Panc1 (cell line): ENCODE data around the gene TARBP1. TPM values are rescaled to one million over a fixed set of nuclear protein-coding genes. Genes with fewer than 3 reads are reported as not detected.
A peak's percentile ranks its signal among the peaks of the same experiment; 100 is the strongest.

Experiments
- ATAC-seq: fragments of 200-7000 bp; cut with Tn5 transposase; 2 replicates; pipeline ENCODE4 v1.9.1; 2020; ENCODE audit warnings: mild to moderate bottlenecking, moderate library complexity
- BruUV-seq: library from RNA; stranded (reverse); fragments of 400-500 nt; replicated peaks from 2 replicates; lab custom pipeline; 2021; lab: Mats Ljungman, UMichigan
- CTCF ChIA-PET: fragments of 300-600 bp; sonication (Branson Sonifier 250); formaldehyde crosslinking; loops from one replicate; lab custom pipeline; 2022; ENCODE audit warnings: antibody characterized with exemption; lab: Charles Lee
- POLR2A ChIA-PET: fragments of 300-600 bp; sonication (Branson Sonifier 250); formaldehyde crosslinking; loops from one replicate; lab custom pipeline; 2022; ENCODE audit warnings: antibody characterized with exemption; lab: Charles Lee
- DNase-seq: peaks from one replicate; pipeline ENCODE4 v3.0.0-alpha.2; 2010; ENCODE audit warnings: low read depth, low spot score
- H3K27ac ChIP-seq: 2 replicates; pipeline ENCODE4 v1.5.1; 2011; ENCODE audit warnings: mild to moderate bottlenecking, low read length, inconsistent platforms
- H3K27me3 ChIP-seq: fragments of 200-500 bp; sonication (Bioruptor generic); 2 replicates; pipeline ENCODE4 v1.6.0; 2014; ENCODE audit warnings: low read length, inconsistent platforms; ENCODE audit not compliant: control insufficient read depth, insufficient read depth
- H3K36me3 ChIP-seq: fragments of 200-500 bp; sonication (Bioruptor generic); 2 replicates; pipeline ENCODE4 v1.5.1; 2014; ENCODE audit warnings: inconsistent platforms, mild to moderate bottlenecking, low read length, moderate library complexity; ENCODE audit not compliant: control insufficient read depth, insufficient read depth
- H3K4me1 ChIP-seq: 2 replicates; pipeline ENCODE4 v1.5.1; 2011; ENCODE audit warnings: inconsistent platforms, mild to moderate bottlenecking, low read length, moderate library complexity; ENCODE audit not compliant: control insufficient read depth, insufficient read depth
- H3K4me3 ChIP-seq, 2 experiments: 2 replicates each; pipeline ENCODE4 v1.5.1; 2011 to 2012; ENCODE audit warnings: low read depth in 2 of 2, low read length in 2 of 2, mild to moderate bottlenecking in 2 of 2, inconsistent platforms in 1 of 2, moderate library complexity in 1 of 2
- H3K9me3 ChIP-seq: fragments of 200-500 bp; sonication (Bioruptor generic); 2 replicates; pipeline ENCODE4 v1.5.1; 2014; ENCODE audit warnings: low read depth, mild to moderate bottlenecking, inconsistent platforms, low read length, moderate library complexity; ENCODE audit not compliant: control insufficient read depth, insufficient read depth
- CTCF ChIP-seq: fragments of 450-650 bp; IDR thresholded peaks from 2 replicates; pipeline ENCODE4 v1.5.1; 2017; ENCODE audit warnings: mild to moderate bottlenecking
- POLR2AphosphoS5 ChIP-seq: IDR thresholded peaks from 2 replicates; pipeline ENCODE4 v1.6.1; 2012; ENCODE audit warnings: mild to moderate bottlenecking, low read depth, low read length, moderate library complexity
- REST ChIP-seq, 2 experiments: IDR thresholded peaks; 2 replicates each; pipeline ENCODE4 v1.6.1; 2011 to 2012; ENCODE audit warnings: low read depth in 2 of 2, control low read depth in 1 of 2, low read length in 1 of 2, mild to moderate bottlenecking in 1 of 2, moderate library complexity in 1 of 2; ENCODE audit not compliant: insufficient read depth in 1 of 2
- SIN3A ChIP-seq: IDR thresholded peaks from 2 replicates; pipeline ENCODE4 v1.6.1; 2012; ENCODE audit warnings: low read depth, mild to moderate bottlenecking, low read length, moderate library complexity, borderline replicate concordance; ENCODE audit not compliant: insufficient read depth
- TCF7L2 ChIP-seq: IDR thresholded peaks from 2 replicates; pipeline ENCODE4 v1.6.1; 2011; ENCODE audit warnings: mild to moderate bottlenecking, low read depth, low read length, inconsistent platforms
- in situ Hi-C: cut with HindIII; loops from 2 replicates; pipeline ENCODE4 v1.10.0; 2016; ENCODE audit warnings: low sequenced_read_pairs, low pct_unique_long_range_greater_than_20kb
- intact Hi-C: fragments of 100-400 bp; cut with micrococcal nuclease; formaldehyde crosslinking; loops from one replicate; pipeline ENCODE4 v1.10.0; 2022; ENCODE audit not compliant: unreplicated experiment
- total RNA-seq: library from RNA; stranded (reverse); gene quantifications from one replicate; pipeline ENCODE4 v1.2.1, GENCODE V29; 2021; ENCODE audit not compliant: unreplicated experiment

Gene TARBP1
- total RNA-seq, 1 experiment from 2014 or later, result 45.0 TPM

DNA sequence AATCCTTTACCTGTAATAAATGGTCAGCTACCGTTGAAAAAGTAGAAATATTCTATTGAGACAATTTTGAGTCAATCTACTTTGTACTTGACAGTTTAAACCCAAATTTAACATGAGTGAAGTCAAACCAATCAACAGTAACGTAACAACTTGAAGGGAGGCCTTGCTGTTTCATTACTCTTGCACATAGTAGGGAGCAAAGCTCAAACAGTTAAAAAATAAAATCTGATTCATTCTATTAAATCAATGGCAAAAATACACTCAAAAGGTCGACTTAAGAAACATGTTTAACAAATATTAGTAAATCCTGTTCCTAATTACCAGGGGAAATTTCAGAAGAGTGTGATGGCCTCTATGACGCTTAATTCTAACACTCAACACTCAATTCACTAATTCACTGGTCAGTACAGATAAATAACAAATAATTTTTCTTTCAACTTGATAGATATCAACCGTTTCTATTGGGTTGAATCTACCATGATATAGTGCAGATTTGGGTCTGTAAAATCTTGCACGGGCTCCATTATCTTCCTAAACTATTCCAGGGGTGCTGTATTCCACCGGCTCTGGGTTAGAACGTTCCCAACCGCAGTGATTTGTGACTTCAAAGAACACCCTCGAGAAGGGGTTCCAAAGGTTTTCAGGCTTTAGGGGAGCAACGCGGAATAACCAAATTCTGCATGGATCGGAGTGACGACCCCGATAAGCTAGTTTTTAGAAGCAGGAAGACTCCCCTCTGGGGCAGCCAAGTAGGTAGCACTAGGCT lies 1.4 kb downstream of the TARBP1 start:
- ChIA-PET CTCF (interaction anchor here (0.6 kb wide), 1 partner anchor 620 kb away, joined by 3 read pairs; no protein-coding TSS in a partner anchor), POLR2A (interaction anchor here (0.6 kb wide), 1 partner anchor 685 kb away, joined by 7 read pairs; no protein-coding TSS in a partner anchor)
- Histone ChIP-seq H3K27me3 (no peaks in the 10 kb centered on the region), H3K4me3 (peak overlapping the region; percentile 73 to 81), H3K9me3 (no peaks in the 10 kb centered on the region), H3K27ac (peak overlapping the region; percentile 92), H3K36me3 (no peaks in the 10 kb centered on the region), H3K4me1 (peaks cover 38% of the 10 kb centered on the region)
- intact Hi-C loops, result no loop called here
- BruUV-seq, result no TSS peak
- no peak for DNase-seq
- no peak for ATAC-seq
- TF ChIP-seq REST (IDR thresholded peaks at IDR 0.05; ENCODE audit: insufficient read depth in 1 of 2, low read depth in 2 of 2, low read length in 1 of 2) (no peak), POLR2AphosphoS5 (no peak), SIN3A (no peak), CTCF (no peak), TCF7L2 (no peak)
- in situ Hi-C loops, result no loop called here

GRCh38 chr1:234476172-234476571 lies 2.8 kb downstream of the TARBP1 start:
- ChIA-PET CTCF (no interaction called here), POLR2A (no interaction called here)
- H3K4me1 ChIP-seq, result peaks cover 38% of the 10 kb centered on the region
- ATAC-seq (no peak), DNase-seq (no peak)
- no peaks in the 10 kb centered on the region for H3K27me3 ChIP-seq
- in situ Hi-C loops (no loop called here), intact Hi-C loops (no loop called here)
- no peaks in the 10 kb centered on the region for H3K9me3 ChIP-seq
- TSS peak; percentile 47 for BruUV-seq
- peak overlapping the region in 1 of 2 experiments; percentile 0; a peak in 1 of 4 replicates for H3K4me3 ChIP-seq
- peaks cover 4% of the 10 kb centered on the region for H3K36me3 ChIP-seq
- no peak for TF ChIP-seq TCF7L2
- TF ChIP-seq POLR2AphosphoS5, result no peak
- no peak for TF ChIP-seq CTCF
- TF ChIP-seq SIN3A, result no peak
- no peak for TF ChIP-seq REST (IDR thresholded peaks at IDR 0.05; ENCODE audit: insufficient read depth in 1 of 2, low read depth in 2 of 2, low read length in 1 of 2)
- peak overlapping the region; percentile 69 for H3K27ac ChIP-seq
